Omental fat pad (tissue), 4 donors: Measurements from ENCODE around the gene GNAT2. TPM values are rescaled to one million over a fixed set of nuclear protein-coding genes. Genes with fewer than 3 reads are reported as not detected.

Experiments
- ATAC-seq: fragments of 150-250 bp; one replicate; pipeline ENCODE4 v1.9.1; 2016; ENCODE audit warnings: mild to moderate bottlenecking, moderate library complexity; ENCODE audit not compliant: low FRiP score
- DNase-seq: peaks from one replicate; pipeline ENCODE4 v3.0.0-alpha.2; 2019; ENCODE audit warnings: low spot score
- CTCF ChIP-seq, 3 donors: fragments of 450-650 bp; IDR thresholded peaks; one replicate each; pipeline ENCODE4 v1.5.1; 2016 to 2017; ENCODE audit warnings: antibody characterized with exemption in 3 of 3, mild to moderate bottlenecking in 3 of 3, moderate library complexity in 2 of 3
- total RNA-seq, 4 donors: library from RNA; depleted of rRNA; stranded (reverse); fragments of >200 nt; gene quantifications; one replicate each; pipeline ENCODE4 v1.1.0, GENCODE V29; 2016

Gene GNAT2
- total RNA-seq, 4 donors from 2014 or later = not detected

DNA sequence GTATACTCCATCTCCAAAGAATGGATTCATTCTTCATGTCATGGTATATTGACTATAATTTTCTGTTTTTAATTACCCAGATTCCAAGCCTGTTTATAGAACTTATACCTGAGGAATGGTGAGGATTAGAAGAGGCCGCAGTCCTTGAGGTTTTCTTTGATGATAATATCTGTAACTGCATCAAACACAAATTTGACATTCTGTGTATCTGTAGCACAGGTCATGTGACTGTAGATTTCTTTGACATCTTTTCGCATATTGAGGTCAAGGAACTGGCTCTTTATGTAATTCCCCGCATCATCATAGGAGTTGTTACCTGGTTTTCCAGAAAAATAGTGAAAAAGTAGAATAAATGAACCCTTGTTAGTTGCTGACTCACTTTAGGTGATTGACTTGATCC lies 16.2 kb downstream of the GNAT2 start:
- no peak for TF ChIP-seq CTCF (IDR thresholded peaks at IDR 0.05)
- ATAC-seq (no peak), DNase-seq (no peak)

DNA sequence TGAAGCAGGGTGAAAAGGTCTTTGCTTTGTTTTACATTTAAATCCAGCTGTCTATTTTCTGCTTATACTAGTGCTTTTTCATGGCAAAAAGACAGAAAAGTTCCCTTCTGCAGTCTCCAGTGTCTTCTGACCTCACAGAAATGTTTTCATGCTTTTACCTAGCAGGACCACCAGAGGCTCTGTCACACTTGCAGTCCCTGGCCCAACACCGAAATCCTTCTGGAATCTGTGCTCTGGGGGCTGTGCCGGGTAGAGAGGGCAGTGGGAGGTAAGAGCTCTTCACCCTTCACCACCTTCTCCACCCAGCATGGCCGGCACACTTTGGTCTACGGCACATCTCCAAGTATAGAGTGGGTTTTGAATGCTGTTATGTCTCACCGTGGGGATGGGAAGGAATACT lies 20.8 kb downstream of the GNAT2 start:
- no peak for TF ChIP-seq CTCF (IDR thresholded peaks at IDR 0.05)
- DNase-seq (no peak), ATAC-seq (no peak)

GRCh38 chr1:109598156-109598555 lies 21.3 kb downstream of the GNAT2 start:
- no peak for DNase-seq
- no peak for TF ChIP-seq CTCF (IDR thresholded peaks at IDR 0.05)
- ATAC-seq = no peak

GRCh38 chr1:109595531-109595930 lies 23.9 kb downstream of the GNAT2 start:
- no peak for ATAC-seq
- TF ChIP-seq CTCF (IDR thresholded peaks at IDR 0.05) = no peak
- no peak for DNase-seq

DNA sequence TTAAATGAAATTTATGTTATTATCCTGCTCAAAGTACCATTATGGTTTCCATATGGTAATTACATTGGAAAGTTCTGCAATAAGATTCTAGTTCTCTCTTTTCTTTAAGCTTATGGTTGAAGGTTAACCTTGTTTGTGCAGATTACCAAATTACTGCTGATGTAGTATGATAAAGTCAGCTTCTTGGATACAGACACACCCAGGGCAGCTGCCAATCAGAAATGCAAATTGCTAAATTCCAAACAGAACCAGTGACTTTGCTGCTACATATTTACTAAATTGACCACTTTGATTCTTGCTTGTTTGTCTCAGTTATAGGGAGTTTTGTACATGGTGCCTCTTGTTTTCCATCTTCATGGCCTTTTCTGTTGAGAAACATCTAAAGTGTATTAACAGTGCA lies 26.5 kb downstream of the GNAT2 start:
- DNase-seq (no peak), ATAC-seq (no peak)
- no peak for TF ChIP-seq CTCF (IDR thresholded peaks at IDR 0.05)

DNA sequence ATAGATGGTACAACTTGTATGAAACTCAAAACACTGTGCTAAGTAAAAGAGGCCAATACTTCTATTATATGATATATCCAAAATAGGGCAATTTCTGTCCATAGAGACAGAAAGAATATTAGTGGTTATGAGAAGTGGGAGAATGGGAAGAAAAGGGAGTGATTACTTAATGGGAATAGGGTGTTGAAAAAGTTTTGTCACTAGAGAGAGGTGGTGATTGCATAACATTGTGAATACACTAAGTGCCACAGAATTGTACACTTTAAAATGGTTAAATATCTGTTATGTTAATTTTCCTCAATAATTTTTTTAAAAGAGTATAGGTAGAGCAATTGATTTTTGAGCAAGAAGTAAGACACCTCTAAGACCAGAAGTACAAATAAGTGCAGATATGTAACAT lies 29.7 kb downstream of the GNAT2 start:
- no peak for TF ChIP-seq CTCF (IDR thresholded peaks at IDR 0.05)
- ATAC-seq (no peak), DNase-seq (no peak)

GRCh38 chr1:109589177-109589576 lies 30.2 kb downstream of the GNAT2 start:
- no peak for ATAC-seq
- DNase-seq = no peak
- no peak for TF ChIP-seq CTCF (IDR thresholded peaks at IDR 0.05)
